ENCODE measurements around the gene RAI1.
"Not testable (repeated sequence)": the region's sequence is repeated elsewhere in the genome, so short reads cannot be mapped to it uniquely, and the experiment has no call there.

Gene RAI1

GRCh38 chr17:17680477-17681186 is 626 bp upstream of the RAI1 start:
- DNase-seq, result no peak

DNA sequence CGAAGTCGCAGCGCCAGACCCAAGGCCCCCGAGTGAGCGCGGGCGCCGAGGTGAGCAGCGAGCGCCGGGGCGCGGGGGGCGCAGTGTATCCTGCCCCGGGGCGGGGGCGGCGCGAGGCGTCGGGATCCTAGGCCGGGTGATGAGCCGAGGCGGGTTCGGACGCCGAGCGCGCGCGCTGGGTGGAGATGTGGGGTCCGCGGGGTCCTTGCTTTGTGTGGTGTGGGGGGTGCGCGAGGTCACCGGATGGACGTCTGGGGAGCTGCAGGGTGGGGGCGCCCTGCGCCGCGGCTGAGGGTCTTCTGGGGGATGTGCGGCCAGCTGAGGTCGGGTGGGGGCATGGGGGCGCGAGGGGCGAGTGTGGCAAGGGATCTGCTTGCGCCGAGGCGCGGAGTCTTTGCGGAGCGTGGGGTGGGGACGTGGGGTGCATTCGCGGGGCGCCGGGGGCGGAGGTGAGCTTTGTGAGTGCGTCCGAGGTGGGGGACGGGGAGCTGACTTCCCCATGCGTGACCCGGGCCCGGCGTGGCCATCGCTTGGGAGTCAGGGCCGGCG is 560 bp downstream of the RAI1 start:
- DNase-seq, result peak; percentile 67

- no peak for DNase-seq
These were observed 1.1 kb downstream of the RAI1 start for GRCh38 chr17:17682293-17682736.

GRCh38 chr17:17682737-17683680 is 1.8 kb downstream of the RAI1 start:
- DNase-seq, result peak; percentile 80

DNA sequence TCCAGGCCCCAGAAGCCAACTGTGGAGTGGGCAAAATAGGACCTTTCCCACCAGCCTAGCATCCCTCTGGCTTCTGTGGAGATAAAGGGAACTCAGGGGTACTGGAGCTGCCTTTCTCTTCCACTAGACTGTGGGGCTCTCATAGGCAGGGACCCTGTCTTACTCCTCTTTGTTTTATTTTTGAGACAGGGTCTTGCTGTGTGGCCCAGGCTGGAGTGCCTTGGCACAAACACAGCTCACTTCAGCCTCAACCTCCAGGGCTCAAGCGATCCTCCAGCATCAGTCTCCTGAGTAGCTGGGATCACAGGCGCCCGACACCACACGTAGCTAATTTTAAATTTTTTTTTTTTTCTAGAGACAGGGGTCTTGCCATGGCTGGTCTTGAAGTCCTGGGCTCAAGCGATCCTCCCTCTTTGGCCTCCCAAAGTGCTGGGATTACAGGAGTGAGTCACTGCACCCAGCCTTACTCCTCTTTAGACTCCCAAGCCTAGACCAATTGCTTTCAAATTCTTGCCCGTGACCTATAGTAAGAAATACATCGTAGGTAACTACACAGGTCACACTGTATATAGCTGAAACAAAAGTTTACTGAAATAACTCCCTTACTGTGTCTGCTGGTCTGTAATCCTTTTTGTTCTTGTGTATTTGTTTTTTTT is 2.6 kb downstream of the RAI1 start:
- DNase-seq, result no peak

DNA sequence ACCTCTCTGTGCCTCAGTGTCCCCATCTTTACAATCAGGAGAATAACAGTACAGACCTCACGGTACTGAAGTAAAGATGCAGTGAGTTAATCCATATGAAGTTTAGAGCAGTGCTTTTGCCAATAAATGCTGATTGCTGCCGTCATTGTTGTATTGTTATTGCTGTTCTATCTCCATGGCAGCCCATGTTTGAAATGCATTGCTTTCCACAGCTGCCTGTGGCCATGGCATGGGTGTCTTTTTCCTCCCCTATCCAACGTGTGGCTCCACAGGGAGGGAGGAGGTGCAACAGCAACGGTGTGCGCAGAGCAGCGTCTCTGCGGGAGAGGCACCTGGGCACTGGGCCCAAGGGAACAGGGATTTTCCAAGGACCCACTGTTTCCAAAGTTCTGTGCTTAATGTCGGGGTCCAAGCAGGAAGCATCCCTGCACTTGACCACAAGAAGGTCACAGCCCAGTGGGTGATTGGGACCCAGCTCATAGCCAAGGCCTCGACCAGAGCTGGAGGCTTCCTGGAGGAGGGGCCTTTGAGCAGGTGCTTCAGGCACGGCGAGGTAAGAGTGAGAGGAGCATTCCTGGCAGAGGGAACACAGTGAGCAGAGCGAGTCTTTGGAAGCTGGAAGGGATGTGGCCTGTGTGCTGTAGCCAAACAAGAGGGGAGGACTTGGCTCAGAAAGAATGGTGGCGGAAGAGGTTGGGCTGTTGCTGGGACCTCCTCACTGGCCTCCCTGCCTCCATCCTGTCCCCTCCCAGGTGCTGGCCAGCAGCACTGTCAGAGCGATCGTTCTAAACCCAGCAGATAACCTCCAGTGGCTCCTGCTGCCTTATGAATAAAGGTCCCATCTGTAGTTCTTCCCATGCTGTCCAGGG is 3.9 kb downstream of the RAI1 start:
- peak; percentile 70 for DNase-seq

GRCh38 chr17:17685775-17686291 is 4.6 kb downstream of the RAI1 start:
- DNase-seq, result no peak

DNA sequence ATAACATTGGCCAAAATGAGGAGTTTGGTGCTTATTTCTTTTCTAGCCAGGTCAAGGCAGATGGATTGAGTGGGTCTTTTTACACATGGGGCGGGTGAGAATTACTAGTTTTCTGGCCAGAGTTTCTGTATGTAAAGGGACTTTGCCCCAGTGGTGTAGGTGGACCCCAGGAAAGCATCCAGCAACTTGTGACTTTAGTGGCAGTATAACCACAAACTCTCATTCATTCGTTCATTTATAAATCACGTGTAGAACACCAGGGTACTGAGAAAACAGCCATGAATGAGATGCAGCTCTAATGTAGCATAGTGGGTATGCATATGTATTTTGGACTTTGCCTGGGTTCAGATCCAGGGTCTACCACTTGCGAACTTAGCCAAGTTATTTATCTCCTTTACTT is 8.1 kb downstream of the RAI1 start:
- DNase-seq, result no peak

DNA sequence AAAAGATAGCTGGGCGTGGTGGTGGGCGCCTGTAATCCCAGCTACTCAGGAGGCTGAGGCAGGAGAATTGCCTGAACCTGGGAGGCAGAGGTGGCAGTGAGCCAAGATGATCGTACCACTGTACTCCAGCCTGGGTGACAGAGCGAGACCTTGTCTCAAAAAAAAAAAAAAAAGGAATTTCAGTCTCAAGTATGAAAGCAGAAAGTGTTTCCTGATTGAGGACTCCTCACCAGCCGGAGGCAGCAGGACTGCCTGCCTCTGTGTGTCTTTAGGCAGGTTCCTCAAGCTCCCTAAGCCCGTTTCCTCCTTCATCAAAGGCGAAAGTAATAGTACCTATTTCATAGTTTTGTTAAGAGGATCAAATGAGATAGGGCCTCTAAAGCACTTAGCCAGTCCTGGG is 9.0 kb downstream of the RAI1 start:
- DNase-seq, result not testable (repeated sequence)

DNA sequence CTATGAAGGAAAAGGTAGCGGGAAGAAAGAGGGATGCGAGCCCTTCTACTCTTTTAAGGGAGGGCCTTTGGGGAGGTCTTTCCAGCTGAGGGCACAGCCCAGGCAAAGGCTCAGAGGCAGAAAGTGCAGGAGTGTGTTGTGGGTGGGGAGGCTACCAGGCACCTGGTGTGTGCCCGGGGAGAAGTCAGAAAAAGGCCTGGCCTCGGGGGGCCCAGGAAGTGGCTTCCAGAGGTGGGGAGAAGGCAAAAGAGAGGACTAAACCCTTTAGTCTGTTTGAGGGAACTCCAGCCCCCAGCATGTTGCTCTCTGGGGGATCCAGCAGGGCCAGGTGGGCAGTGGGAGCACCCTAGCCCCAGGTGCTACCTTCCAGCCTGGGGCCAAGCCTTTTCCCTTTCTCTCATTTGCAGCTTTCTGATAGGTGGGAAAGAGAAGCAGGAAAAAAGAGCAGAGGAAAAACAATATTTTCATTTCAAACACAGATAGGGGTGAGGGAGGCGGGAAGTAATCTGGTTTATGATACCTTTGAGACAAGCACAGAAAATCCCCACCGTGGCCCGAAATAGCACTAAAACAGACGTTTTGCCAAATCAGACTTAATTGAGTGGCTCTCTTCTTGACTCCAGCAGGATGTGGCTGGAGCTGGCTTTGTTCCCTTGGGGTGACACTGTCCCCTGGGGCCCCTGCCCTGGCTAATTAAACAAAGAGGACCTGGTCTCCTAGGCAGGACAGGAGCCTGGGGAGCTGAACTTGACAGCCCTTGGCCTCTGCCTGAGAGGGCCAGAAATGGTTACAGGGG is 10.4 kb downstream of the RAI1 start:
- peak; percentile 65 for DNase-seq

DNA sequence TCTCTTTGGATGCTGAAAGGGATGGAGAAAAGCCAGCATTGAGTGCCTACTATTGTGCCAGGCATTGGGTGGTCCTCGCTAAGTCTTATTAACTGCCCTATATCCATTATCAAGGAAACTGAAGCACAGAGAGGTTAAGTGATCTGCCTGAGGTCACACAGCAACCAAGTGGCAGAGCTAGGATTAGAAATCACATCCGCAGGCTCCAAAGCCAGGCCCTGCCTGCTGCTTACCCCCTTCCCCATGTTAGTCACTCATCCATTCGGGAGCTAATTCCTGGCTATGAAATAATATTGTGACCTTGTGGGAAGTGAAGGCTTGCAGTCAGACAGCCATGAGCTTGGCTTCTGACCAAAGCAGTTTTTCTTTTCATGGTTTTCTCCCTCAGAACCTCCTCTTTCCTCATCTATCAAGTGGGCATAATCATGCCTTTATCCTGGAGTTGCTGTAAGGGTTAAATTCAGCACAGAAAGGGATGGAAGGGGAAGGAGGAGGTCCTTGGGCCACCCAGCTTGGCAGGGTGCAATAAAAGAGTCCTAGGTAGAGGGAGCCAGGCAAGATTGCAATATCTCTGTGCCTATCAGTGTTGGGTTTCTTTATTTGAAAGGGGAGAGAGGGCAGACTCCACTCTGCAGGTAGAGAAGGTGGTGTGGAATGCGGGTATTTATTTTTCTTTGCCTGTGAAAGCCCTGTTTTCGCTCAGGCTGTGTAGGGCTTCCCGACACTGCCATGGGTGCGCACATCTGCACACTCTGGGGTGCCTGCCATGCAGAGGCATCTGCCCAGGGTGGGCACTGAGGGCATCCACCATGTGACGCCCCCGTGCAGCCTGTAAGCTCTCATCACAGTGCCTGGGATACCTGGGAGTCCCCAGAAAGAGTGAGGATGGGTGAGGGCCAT is 11.3 kb downstream of the RAI1 start:
- no peak for DNase-seq

GRCh38 chr17:17693253-17694168 is 12.3 kb downstream of the RAI1 start:
- DNase-seq, result peak; percentile 70

- DNase-seq, result peak; percentile 83
These were observed 13.2 kb downstream of the RAI1 start for GRCh38 chr17:17694169-17695081.

GRCh38 chr17:17696085-17696484 is 14.8 kb downstream of the RAI1 start:
- DNase-seq, result no peak

GRCh38 chr17:17696882-17697633 is 15.8 kb downstream of the RAI1 start:
- DNase-seq, result no peak

- no peak for DNase-seq
These were observed 17.1 kb downstream of the RAI1 start for GRCh38 chr17:17698371-17698770.

GRCh38 chr17:17698869-17699351 is 17.7 kb downstream of the RAI1 start:
- no peak for DNase-seq

All from left hindlimb (tissue), 1 donor.